GM06990 (cell line): Measurements from ENCODE around the gene ADAMTS14.
"Not testable (repeated sequence)": the region's sequence is repeated elsewhere in the genome, so short reads cannot be mapped to it uniquely, and the experiment has no call there.

Experiments used
- DNase-seq: peaks from one replicate; pipeline ENCODE4 v3.0.0-alpha.2; 2011; ENCODE audit not compliant: insufficient read length; ENCODE audit errors: extremely low read depth
- H3K27me3 ChIP-seq: replicated peaks from 2 replicates; pipeline ENCODE4 v1.6.0; 2011; ENCODE audit warnings: low read length; ENCODE audit not compliant: control insufficient read depth, insufficient read depth
- H3K36me3 ChIP-seq: 2 replicates; pipeline ENCODE4 v1.5.1; 2011; ENCODE audit warnings: low read length; ENCODE audit not compliant: control insufficient read depth, insufficient read depth
- H3K4me3 ChIP-seq: replicated peaks from 2 replicates; pipeline ENCODE4 v1.5.1; 2011; ENCODE audit warnings: low read depth, mild to moderate bottlenecking, control low read depth, low read length
- CTCF ChIP-seq: IDR thresholded peaks from 2 replicates; pipeline ENCODE4 v1.5.1; 2011; ENCODE audit warnings: low read length, control low read depth, mild to moderate bottlenecking, inconsistent platforms; ENCODE audit not compliant: insufficient read depth, poor library complexity, severe bottlenecking

ADAMTS14 gene

GRCh38 chr10:70629338-70629737 lies 43.0 kb upstream of the ADAMTS14 start:
- no peak overlapping the region for H3K4me3 ChIP-seq
- H3K36me3 ChIP-seq = no peaks in the 10 kb centered on the region
- H3K27me3 ChIP-seq = no peaks in the 10 kb centered on the region
- DNase-seq = no peak
- no peak for TF ChIP-seq CTCF

GRCh38 chr10:70631735-70632134 lies 40.6 kb upstream of the ADAMTS14 start:
- H3K4me3 ChIP-seq, H3K36me3 ChIP-seq, DNase-seq, H3K27me3 ChIP-seq: not testable (repeated sequence)

- H3K4me3 ChIP-seq = no peak overlapping the region
- TF ChIP-seq CTCF = no peak
- DNase-seq = no peak
- H3K36me3 ChIP-seq = no peaks in the 10 kb centered on the region
- no peaks in the 10 kb centered on the region for H3K27me3 ChIP-seq
These were observed 38.3 kb upstream of the ADAMTS14 start for GRCh38 chr10:70634011-70634410.

- not testable (repeated sequence) for H3K36me3 ChIP-seq, H3K27me3 ChIP-seq, H3K4me3 ChIP-seq, DNase-seq
These were observed 37.8 kb upstream of the ADAMTS14 start for GRCh38 chr10:70634515-70634914.

GRCh38 chr10:70639640-70640383 lies 32.5 kb upstream of the ADAMTS14 start:
- not testable (repeated sequence) for DNase-seq, H3K36me3 ChIP-seq, H3K27me3 ChIP-seq, H3K4me3 ChIP-seq

GRCh38 chr10:70643272-70643671 lies 29.0 kb upstream of the ADAMTS14 start:
- not testable (repeated sequence) for H3K4me3 ChIP-seq, DNase-seq

GRCh38 chr10:70644959-70645358 lies 27.3 kb upstream of the ADAMTS14 start:
- not testable (repeated sequence) for H3K36me3 ChIP-seq, H3K4me3 ChIP-seq, H3K27me3 ChIP-seq, DNase-seq

More at GRCh38 chr10:70643272-70643671, 29.0 kb upstream of the ADAMTS14 start:
- not testable (repeated sequence) for H3K36me3 ChIP-seq, H3K27me3 ChIP-seq

- no peak for DNase-seq
- no peak for TF ChIP-seq CTCF
- H3K36me3 ChIP-seq = no peaks in the 10 kb centered on the region
- H3K27me3 ChIP-seq = no peaks in the 10 kb centered on the region
- no peak overlapping the region for H3K4me3 ChIP-seq
These were observed 25.2 kb upstream of the ADAMTS14 start for GRCh38 chr10:70647086-70647485.
